Measurements from ENCODE around the gene EPHA8. TPM values are rescaled to one million over a fixed set of nuclear protein-coding genes. Genes with fewer than 3 reads are reported as not detected.

EPHA8 gene
- total and polyA plus RNA-seq, 2 of the 4 experiments (the other 2 are of a cell fraction), result not detected

GRCh38 chr1:22594396-22594795 lies 31.1 kb downstream of the EPHA8 start (continued):
- no peak for TF ChIP-seq MXI1 (IDR thresholded peaks at IDR 0.05; ENCODE audit: borderline replicate concordance, low read depth, low read length)
- TF ChIP-seq CHD1 (IDR thresholded peaks at IDR 0.05; ENCODE audit: low read depth, low read length), result no peak
- no peak for TF ChIP-seq RAD21 (IDR thresholded peaks at IDR 0.05; ENCODE audit: low read length)
- no peak for TF ChIP-seq NFE2L2 (IDR thresholded peaks at IDR 0.05; ENCODE audit: low read depth, low read length)

GRCh38 chr1:22595108-22595507 lies 31.8 kb downstream of the EPHA8 start:
- dilution Hi-C loops (cut with HindIII; ENCODE audit: low sequenced_read_pairs, unreplicated experiment), result no loop called here

More at GRCh38 chr1:22595108-22595507, 31.8 kb downstream of the EPHA8 start:
- CTCF ChIA-PET, result no interaction called here
- Histone ChIP-seq H2AK9ac (replicated peaks; ENCODE audit: low read depth, low read length, poor library complexity) (no peak overlapping the region), H3K4me2 (ENCODE audit: low read depth, low read length) (no peak overlapping the region), H4K5ac (ENCODE audit: low read depth, low read length) (no peak overlapping the region), H3K14ac (replicated peaks; ENCODE audit: low read depth, low read length) (no peak overlapping the region), H3K36me3 (ENCODE audit: control insufficient read depth, insufficient read depth, low read length) (no peaks in the 10 kb centered on the region), H3K4me3 (ENCODE audit: insufficient read depth, low read depth, low read length) (no peak overlapping the region), H3K9ac (ENCODE audit: low read depth, low read length) (no peak overlapping the region), H4K8ac (ENCODE audit: low read depth in 2 of 2, low read length in 2 of 2) (no peak overlapping the region), H3K79me1 (ENCODE audit: low read depth in 1 of 2, low read length in 2 of 2) (no peaks in the 10 kb centered on the region), H4K91ac (ENCODE audit: insufficient read depth, low read depth, low read length) (no peak overlapping the region), H3K9me3 (ENCODE audit: control insufficient read depth, insufficient read depth, low read length) (no peaks in the 10 kb centered on the region), H3K18ac (ENCODE audit: low read depth, low read length) (no peak overlapping the region), H3K4me1 (ENCODE audit: control insufficient read depth, insufficient read depth, low read length) (no peaks in the 10 kb centered on the region), H3K56ac (ENCODE audit: extremely low read depth, insufficient read depth, low read length) (no peak overlapping the region), H3K4ac (ENCODE audit: low read depth, low read length) (no peak overlapping the region), H4K20me1 (ENCODE audit: insufficient read depth, low read length) (no peaks in the 10 kb centered on the region), H2BK120ac (ENCODE audit: low read depth, low read length) (no peak overlapping the region), H3K23ac (ENCODE audit: low read depth, low read length) (no peak overlapping the region), H3K9me1 (ENCODE audit: insufficient read depth, low read length) (no peaks in the 10 kb centered on the region), H3K27me3 (ENCODE audit: control insufficient read depth, insufficient read depth, low read length) (peaks cover 68% of the 10 kb centered on the region), H2AFZ (replicated peaks; ENCODE audit: low read length, poor library complexity) (no peak overlapping the region), H2BK20ac (ENCODE audit: low read depth, low read length) (no peak overlapping the region), H2BK5ac (ENCODE audit: low read depth, low read length, poor library complexity, severe bottlenecking) (no peak overlapping the region), H2BK15ac (ENCODE audit: low read depth, low read length) (no peak overlapping the region), H2AK5ac (ENCODE audit: low read depth, low read length) (no peak overlapping the region), H3K27ac (ENCODE audit: insufficient read depth, low read length) (no peak overlapping the region)
- POLR2A ChIA-PET (ENCODE audit: unreplicated experiment), result no interaction called here
- DNase-seq (no peak), ATAC-seq (ENCODE audit: low read depth) (no peak)
- in situ Hi-C loops (cut with MboI; ENCODE audit: low sequenced_read_pairs), result no loop called here
- 44% methylated on average over 3 of the region's 7 CpGs; no CpG with 5 or more reads in 1 of the 2 experiments for WGBS, 2 experiments (ENCODE audit: extremely low coverage in 2 of 2, insufficient read length in 1 of 2)
- no TSS peak for BruUV-seq (replicated peaks)
- TF ChIP-seq MAFK (IDR thresholded peaks at IDR 0.05; ENCODE audit: low read depth, low read length) (no peak), POLR2A (IDR thresholded peaks at IDR 0.05; ENCODE audit: low read depth, low read length) (no peak), RCOR1 (IDR thresholded peaks at IDR 0.05; ENCODE audit: insufficient replicate concordance, low read length) (no peak), RAD21 (IDR thresholded peaks at IDR 0.05; ENCODE audit: low read length) (no peak), RFX5 (IDR thresholded peaks at IDR 0.05; ENCODE audit: low read depth, low read length) (no peak), SMC3 (IDR thresholded peaks at IDR 0.05; ENCODE audit: low read depth, low read length) (no peak)
- intact Hi-C loops (cut with micrococcal nuclease), result no loop called here
